A673 (cell line): ENCODE results near the gene HIBADH. TPM values are rescaled to one million over a fixed set of nuclear protein-coding genes. Genes with fewer than 3 reads are reported as not detected.

Source experiments
- BruUV-seq: library from RNA; stranded (reverse); fragments of 400-500 nt; replicated peaks from 2 replicates; lab custom pipeline; 2021; lab: Mats Ljungman, UMichigan
- CTCF ChIA-PET: fragments of 300-600 bp; sonication (Branson Sonifier 250); formaldehyde crosslinking; loops from one replicate; lab custom pipeline; 2022; ENCODE audit warnings: antibody characterized with exemption; lab: Charles Lee
- POLR2A ChIA-PET: fragments of 300-600 bp; sonication (Branson Sonifier 250); formaldehyde crosslinking; loops from one replicate; lab custom pipeline; 2022; ENCODE audit warnings: antibody characterized with exemption; ENCODE audit not compliant: low non-redundant PET; lab: Charles Lee
- DNase-seq: peaks from one replicate; pipeline ENCODE4 v3.0.0-alpha.2; 2015; ENCODE audit warnings: low spot score
- H3K27ac ChIP-seq: fragments of 200-600 bp; sonication (generic); 2 replicates; pipeline ENCODE4 v1.5.1; 2016; ENCODE audit warnings: mixed run types, low read depth, mild to moderate bottlenecking, mixed read lengths, antibody characterized with exemption, low read length; ENCODE audit not compliant: poor library complexity, severe bottlenecking
- H3K27me3 ChIP-seq: fragments of 200-600 bp; sonication (generic); replicated peaks from 2 replicates; pipeline ENCODE4 v1.6.1; 2017; ENCODE audit warnings: mixed run types, low read depth, mild to moderate bottlenecking, mixed read lengths, antibody characterized with exemption, low read length; ENCODE audit not compliant: insufficient read depth, poor library complexity
- H3K36me3 ChIP-seq: fragments of 200-600 bp; sonication (generic); 2 replicates; pipeline ENCODE4 v1.6.1; 2016; ENCODE audit warnings: mixed run types, mild to moderate bottlenecking, mixed read lengths, antibody characterized with exemption, low read length; ENCODE audit not compliant: insufficient read depth, poor library complexity, severe bottlenecking
- H3K4me1 ChIP-seq: fragments of 200-600 bp; sonication (generic); 2 replicates; pipeline ENCODE4 v1.6.1; 2017; ENCODE audit warnings: mixed run types, mild to moderate bottlenecking, mixed read lengths, antibody characterized with exemption, low read length; ENCODE audit not compliant: insufficient read depth, poor library complexity, severe bottlenecking
- H3K4me3 ChIP-seq: fragments of 200-600 bp; sonication (generic); 2 replicates; pipeline ENCODE4 v1.5.1; 2016; ENCODE audit warnings: low read depth, mixed run types, mild to moderate bottlenecking, mixed read lengths, low read length; ENCODE audit not compliant: poor library complexity, severe bottlenecking
- H3K9me3 ChIP-seq: fragments of 200-600 bp; sonication (generic); 2 replicates; pipeline ENCODE4 v1.6.1; 2016; ENCODE audit warnings: mixed run types, low read depth, mild to moderate bottlenecking, mixed read lengths, antibody characterized with exemption, low read length; ENCODE audit not compliant: poor library complexity, severe bottlenecking
- EZH2 ChIP-seq: fragments of 200-600 bp; sonication (generic); IDR thresholded peaks from 2 replicates; pipeline ENCODE4 v1.6.1; 2017; ENCODE audit warnings: borderline replicate concordance, low read depth, mild to moderate bottlenecking, mixed read lengths, antibody characterized with exemption, low read length; ENCODE audit not compliant: poor library complexity, severe bottlenecking
- intact Hi-C: fragments of 100-400 bp; cut with micrococcal nuclease; formaldehyde crosslinking; loops from one replicate; pipeline ENCODE4 v1.10.0; 2022; ENCODE audit not compliant: unreplicated experiment
- total RNA-seq: library from RNA; stranded (reverse); gene quantifications from 2 replicates; pipeline ENCODE4 v1.2.3, GENCODE V29; 2021
- TF ChIP-seq, protein P1 (sequence below): fragments of 300-800, 200-600 bp; sonication (generic); conservative IDR thresholded peaks from 2 replicates; pipeline ENCODE4 v1.5.1; 2017; ENCODE audit warnings: low read depth, mild to moderate bottlenecking, antibody characterized with exemption, low read length, moderate library complexity, mixed read lengths

HIBADH gene
- total RNA-seq, 1 experiment from 2014 or later = 10.2 TPM

DNA sequence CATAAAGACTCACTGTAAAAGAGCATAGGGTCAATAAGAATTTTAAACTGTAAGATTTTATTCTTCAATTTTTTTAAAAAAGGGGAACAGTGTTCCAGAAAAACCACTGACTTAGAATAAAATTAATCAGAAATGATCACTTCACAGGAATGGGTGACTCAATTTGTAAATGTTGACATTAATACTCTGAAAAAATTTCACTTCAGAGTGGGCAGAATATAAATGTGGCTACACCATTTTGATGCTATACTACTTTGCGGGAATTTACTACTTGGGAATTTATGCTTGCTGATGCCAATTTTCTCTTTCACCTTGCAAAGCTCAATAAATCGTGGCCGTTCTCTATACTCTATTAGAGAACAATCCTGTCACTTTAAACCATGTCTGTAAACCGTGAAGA is 126.9 kb downstream of the HIBADH start:
- POLR2A ChIA-PET = no interaction called here

DNA sequence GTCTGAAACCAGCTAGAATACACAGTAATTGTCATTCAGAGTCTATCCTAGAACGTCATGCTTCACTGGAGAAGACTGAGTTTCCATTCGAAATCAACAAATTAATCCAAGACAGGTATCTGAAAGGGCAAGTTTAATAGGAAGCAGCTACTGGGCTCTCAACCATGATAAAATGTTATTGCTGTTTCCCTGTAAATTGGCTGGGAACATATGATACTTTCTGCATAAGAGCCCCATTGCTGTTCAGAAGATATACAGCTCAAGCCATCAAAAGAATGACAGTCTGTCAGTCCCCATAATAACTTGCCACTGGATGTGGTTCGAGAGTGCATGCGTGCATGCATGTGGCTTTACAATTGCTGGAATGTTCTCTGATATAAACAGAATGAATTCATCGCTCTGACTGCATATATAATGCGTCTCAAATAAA is 129.0 kb downstream of the HIBADH start:
- CTCF ChIA-PET = no interaction called here
- no peak overlapping the region for H3K27ac ChIP-seq
- no peaks in the 10 kb centered on the region for H3K27me3 ChIP-seq
- no peak overlapping the region for H3K4me3 ChIP-seq
- TF ChIP-seq, protein P1, sequence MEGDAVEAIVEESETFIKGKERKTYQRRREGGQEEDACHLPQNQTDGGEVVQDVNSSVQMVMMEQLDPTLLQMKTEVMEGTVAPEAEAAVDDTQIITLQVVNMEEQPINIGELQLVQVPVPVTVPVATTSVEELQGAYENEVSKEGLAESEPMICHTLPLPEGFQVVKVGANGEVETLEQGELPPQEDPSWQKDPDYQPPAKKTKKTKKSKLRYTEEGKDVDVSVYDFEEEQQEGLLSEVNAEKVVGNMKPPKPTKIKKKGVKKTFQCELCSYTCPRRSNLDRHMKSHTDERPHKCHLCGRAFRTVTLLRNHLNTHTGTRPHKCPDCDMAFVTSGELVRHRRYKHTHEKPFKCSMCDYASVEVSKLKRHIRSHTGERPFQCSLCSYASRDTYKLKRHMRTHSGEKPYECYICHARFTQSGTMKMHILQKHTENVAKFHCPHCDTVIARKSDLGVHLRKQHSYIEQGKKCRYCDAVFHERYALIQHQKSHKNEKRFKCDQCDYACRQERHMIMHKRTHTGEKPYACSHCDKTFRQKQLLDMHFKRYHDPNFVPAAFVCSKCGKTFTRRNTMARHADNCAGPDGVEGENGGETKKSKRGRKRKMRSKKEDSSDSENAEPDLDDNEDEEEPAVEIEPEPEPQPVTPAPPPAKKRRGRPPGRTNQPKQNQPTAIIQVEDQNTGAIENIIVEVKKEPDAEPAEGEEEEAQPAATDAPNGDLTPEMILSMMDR = no peak
- TF ChIP-seq EZH2 = no peak
- no peaks in the 10 kb centered on the region for H3K9me3 ChIP-seq
- intact Hi-C loops = no loop called here
- H3K4me1 ChIP-seq = no peaks in the 10 kb centered on the region
- POLR2A ChIA-PET = no interaction called here
- H3K36me3 ChIP-seq = no peaks in the 10 kb centered on the region
- BruUV-seq = no TSS peak
- DNase-seq = no peak

More for the DNA sequence above, 126.9 kb downstream of the HIBADH start:
- no TSS peak for BruUV-seq
- TF ChIP-seq, protein P1 = no peak
- no peak for TF ChIP-seq EZH2
- intact Hi-C loops = no loop called here
- Histone ChIP-seq H3K4me1 (no peaks in the 10 kb centered on the region), H3K9me3 (no peaks in the 10 kb centered on the region), H3K27me3 (no peaks in the 10 kb centered on the region), H3K27ac (no peak overlapping the region), H3K36me3 (peaks cover 1% of the 10 kb centered on the region), H3K4me3 (no peak overlapping the region)
- CTCF ChIA-PET = no interaction called here
- no peak for DNase-seq

DNA sequence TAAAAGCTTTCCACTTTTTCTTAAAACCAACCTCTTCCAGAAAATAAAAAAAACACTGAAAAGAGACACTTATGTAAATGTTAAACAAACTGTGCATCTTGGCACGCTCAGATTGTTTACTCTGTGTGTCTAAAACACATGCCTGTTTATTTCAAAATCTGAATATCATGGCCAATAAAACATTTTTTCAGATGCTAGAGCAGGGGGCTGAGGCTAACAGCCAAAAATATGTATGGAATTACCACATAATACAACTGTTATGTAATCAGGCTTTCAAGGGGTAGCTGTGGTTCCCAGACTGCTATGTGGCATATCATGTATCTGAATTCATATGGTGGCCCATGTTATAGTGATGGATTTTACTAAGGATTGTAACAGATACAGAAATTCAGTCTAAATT is 130.4 kb downstream of the HIBADH start:
- intact Hi-C loops = no loop called here
- no peak for DNase-seq
- Histone ChIP-seq H3K27me3 (no peaks in the 10 kb centered on the region), H3K36me3 (no peaks in the 10 kb centered on the region), H3K4me3 (no peak overlapping the region), H3K27ac (no peak overlapping the region), H3K4me1 (no peaks in the 10 kb centered on the region), H3K9me3 (no peaks in the 10 kb centered on the region)
- CTCF ChIA-PET = no interaction called here
- TF ChIP-seq EZH2 = no peak
- TF ChIP-seq, protein P1 = no peak
- POLR2A ChIA-PET = no interaction called here
- BruUV-seq = no TSS peak
